Inflammatory macrophage treated with lipopolysaccharide for 1 hour (primary cell): Measurements from ENCODE around the gene ANKRD33B.
A peak's percentile ranks its signal among the peaks of the same experiment; 100 is the strongest.
"Not testable (repeated sequence)": the region's sequence is repeated elsewhere in the genome, so short reads cannot be mapped to it uniquely, and the experiment has no call there.

Source experiments
- DNase-seq, 2 donors: peaks; one replicate each; pipeline ENCODE4 v3.0.0-alpha.2; 2020 to 2022

Gene ANKRD33B

GRCh38 chr5:10596310-10596703, 32.4 kb downstream of the ANKRD33B start:
- no peak for DNase-seq

GRCh38 chr5:10596886-10597451, 33.1 kb downstream of the ANKRD33B start:
- DNase-seq = no peak

GRCh38 chr5:10599113-10599512, 35.2 kb downstream of the ANKRD33B start:
- no peak for DNase-seq

- peak; percentile 22 to 37 for DNase-seq
These were observed 36.0 kb downstream of the ANKRD33B start for GRCh38 chr5:10599862-10600284.

GRCh38 chr5:10600626-10601245, 36.9 kb downstream of the ANKRD33B start:
- no peak for DNase-seq

- DNase-seq = no peak
These were observed 37.6 kb downstream of the ANKRD33B start for GRCh38 chr5:10601246-10602030.

- DNase-seq = no peak
These were observed 38.3 kb downstream of the ANKRD33B start for GRCh38 chr5:10602031-10602806.

GRCh38 chr5:10604975-10605374, 41.1 kb downstream of the ANKRD33B start:
- DNase-seq = no peak

- DNase-seq = not testable (repeated sequence)
These were observed 42.8 kb downstream of the ANKRD33B start for GRCh38 chr5:10606632-10607022.

GRCh38 chr5:10607023-10607665, 43.3 kb downstream of the ANKRD33B start:
- DNase-seq = no peak

GRCh38 chr5:10607666-10608073, 43.8 kb downstream of the ANKRD33B start:
- DNase-seq = peak; percentile 78 to 85

GRCh38 chr5:10608081-10608480, 44.2 kb downstream of the ANKRD33B start:
- DNase-seq = not testable (repeated sequence)

GRCh38 chr5:10610058-10610457, 46.2 kb downstream of the ANKRD33B start:
- no peak for DNase-seq

GRCh38 chr5:10611290-10611689, 47.4 kb downstream of the ANKRD33B start:
- no peak for DNase-seq

GRCh38 chr5:10612251-10612650, 48.4 kb downstream of the ANKRD33B start:
- DNase-seq = no peak

GRCh38 chr5:10615693-10616092, 51.8 kb downstream of the ANKRD33B start:
- no peak for DNase-seq

- DNase-seq = no peak
These were observed 53.2 kb downstream of the ANKRD33B start for GRCh38 chr5:10617103-10617502.

- DNase-seq = no peak
These were observed 54.4 kb downstream of the ANKRD33B start for GRCh38 chr5:10618311-10618710.

GRCh38 chr5:10619649-10620048, 55.8 kb downstream of the ANKRD33B start:
- no peak for DNase-seq

GRCh38 chr5:10620346-10620745, 56.5 kb downstream of the ANKRD33B start:
- no peak for DNase-seq

- DNase-seq = peak; percentile 61 to 76
These were observed 58.0 kb downstream of the ANKRD33B start for GRCh38 chr5:10621832-10622231.

GRCh38 chr5:10622810-10623209, 58.9 kb downstream of the ANKRD33B start:
- DNase-seq = no peak
